ENCODE measurements around the gene PTTG1IP. TPM values are rescaled to one million over a fixed set of nuclear protein-coding genes. Genes with fewer than 3 reads are reported as not detected.
A peak's percentile ranks its signal among the peaks of the same experiment; 100 is the strongest.

The PTTG1IP gene
- total and polyA plus RNA-seq, 2 of the 13 experiments (the other 11 are each of a cell fraction or from before 2014, with no cell fraction given) = 161 to 700 TPM

DNA sequence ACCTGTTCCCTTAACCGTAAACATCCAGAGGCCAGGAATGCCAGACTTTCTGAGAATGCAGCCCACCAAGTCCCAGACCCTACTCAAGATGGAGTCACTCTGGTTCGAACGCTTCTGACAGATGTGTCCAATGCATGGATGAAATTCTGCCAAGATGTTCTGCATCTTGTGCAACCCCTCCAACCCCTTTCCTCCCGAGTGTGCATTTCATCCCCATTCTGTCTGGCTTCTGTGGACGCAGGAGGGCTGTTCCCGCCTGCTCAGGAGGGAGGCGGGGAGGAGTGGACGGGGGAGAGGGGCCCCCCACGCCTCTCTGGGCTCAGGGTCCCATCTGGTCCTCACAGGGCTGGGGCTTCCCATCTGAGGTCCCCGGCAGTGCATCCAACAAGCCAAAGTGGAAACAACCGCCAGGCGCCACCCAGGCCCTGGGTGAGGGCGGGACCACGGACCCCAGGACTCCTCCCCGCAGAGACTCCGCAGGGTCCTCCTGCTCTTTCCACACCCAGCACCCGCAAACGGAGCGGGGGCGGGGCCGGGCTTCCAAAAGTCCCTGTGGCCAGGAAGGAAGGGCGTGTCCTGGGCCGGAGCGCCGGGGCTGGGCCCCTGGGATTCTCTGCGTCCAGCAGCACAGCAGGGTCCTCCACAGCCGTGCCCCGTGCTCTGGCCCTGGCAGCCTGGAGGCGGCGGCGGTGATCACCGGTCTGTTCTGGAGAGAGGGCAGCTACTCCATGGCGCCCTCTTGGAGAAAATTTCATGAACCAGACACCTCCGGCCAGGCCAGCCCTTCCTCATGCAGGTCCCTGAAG is 27.9 kb downstream of the PTTG1IP start (continued):
- TF ChIP-seq ZNF552 (CRISPR knock-in tag; IDR thresholded peaks at IDR 0.05; ENCODE audit: borderline replicate concordance) (no peak), KAT7 (CRISPR knock-in tag; IDR thresholded peaks at IDR 0.05; ENCODE audit: borderline replicate concordance) (0 out of 2 replicates have a peak, but pooled peaks have one; percentile 32), ASH2L (IDR thresholded peaks at IDR 0.05; ENCODE audit: insufficient read length, low read depth, low read length) (no peak), MXI1 (IDR thresholded peaks at IDR 0.05; ENCODE audit: borderline replicate concordance, low read depth, low read length) (peak; percentile 22; the same call in 1 of the 3 replicates), TEF (CRISPR knock-in tag; IDR thresholded peaks at IDR 0.05) (no peak), PHB2 (IDR thresholded peaks at IDR 0.05; ENCODE audit: partially characterized antibody) (no peak), ZNF747 (CRISPR knock-in tag; IDR thresholded peaks at IDR 0.05; ENCODE audit: borderline replicate concordance) (no peak), ZNF543 (CRISPR knock-in tag; IDR thresholded peaks at IDR 0.05) (no peak), KLF15 (CRISPR knock-in tag; IDR thresholded peaks at IDR 0.05; ENCODE audit: borderline replicate concordance) (no peak), RARA (CRISPR knock-in tag; IDR thresholded peaks at IDR 0.05) (no peak), ZBTB44 (CRISPR knock-in tag; IDR thresholded peaks at IDR 0.05) (no peak), ZNF264 (CRISPR knock-in tag; IDR thresholded peaks at IDR 0.05) (no peak), ZBTB43 (CRISPR knock-in tag; conservative IDR thresholded peaks at IDR 0.05) (no peak), NFE2L1 (CRISPR knock-in tag; IDR thresholded peaks at IDR 0.05; ENCODE audit: borderline replicate concordance) (no peak), CEBPG (CRISPR knock-in tag; IDR thresholded peaks at IDR 0.05) (no peak)
- TF ChIP-seq, protein P1, sequence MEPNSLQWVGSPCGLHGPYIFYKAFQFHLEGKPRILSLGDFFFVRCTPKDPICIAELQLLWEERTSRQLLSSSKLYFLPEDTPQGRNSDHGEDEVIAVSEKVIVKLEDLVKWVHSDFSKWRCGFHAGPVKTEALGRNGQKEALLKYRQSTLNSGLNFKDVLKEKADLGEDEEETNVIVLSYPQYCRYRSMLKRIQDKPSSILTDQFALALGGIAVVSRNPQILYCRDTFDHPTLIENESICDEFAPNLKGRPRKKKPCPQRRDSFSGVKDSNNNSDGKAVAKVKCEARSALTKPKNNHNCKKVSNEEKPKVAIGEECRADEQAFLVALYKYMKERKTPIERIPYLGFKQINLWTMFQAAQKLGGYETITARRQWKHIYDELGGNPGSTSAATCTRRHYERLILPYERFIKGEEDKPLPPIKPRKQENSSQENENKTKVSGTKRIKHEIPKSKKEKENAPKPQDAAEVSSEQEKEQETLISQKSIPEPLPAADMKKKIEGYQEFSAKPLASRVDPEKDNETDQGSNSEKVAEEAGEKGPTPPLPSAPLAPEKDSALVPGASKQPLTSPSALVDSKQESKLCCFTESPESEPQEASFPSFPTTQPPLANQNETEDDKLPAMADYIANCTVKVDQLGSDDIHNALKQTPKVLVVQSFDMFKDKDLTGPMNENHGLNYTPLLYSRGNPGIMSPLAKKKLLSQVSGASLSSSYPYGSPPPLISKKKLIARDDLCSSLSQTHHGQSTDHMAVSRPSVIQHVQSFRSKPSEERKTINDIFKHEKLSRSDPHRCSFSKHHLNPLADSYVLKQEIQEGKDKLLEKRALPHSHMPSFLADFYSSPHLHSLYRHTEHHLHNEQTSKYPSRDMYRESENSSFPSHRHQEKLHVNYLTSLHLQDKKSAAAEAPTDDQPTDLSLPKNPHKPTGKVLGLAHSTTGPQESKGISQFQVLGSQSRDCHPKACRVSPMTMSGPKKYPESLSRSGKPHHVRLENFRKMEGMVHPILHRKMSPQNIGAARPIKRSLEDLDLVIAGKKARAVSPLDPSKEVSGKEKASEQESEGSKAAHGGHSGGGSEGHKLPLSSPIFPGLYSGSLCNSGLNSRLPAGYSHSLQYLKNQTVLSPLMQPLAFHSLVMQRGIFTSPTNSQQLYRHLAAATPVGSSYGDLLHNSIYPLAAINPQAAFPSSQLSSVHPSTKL (CRISPR knock-in tag; IDR thresholded peaks at IDR 0.05) = 0 out of 2 replicates have a peak, but pooled peaks have one; percentile 8
- TF ChIP-seq, protein P2, sequence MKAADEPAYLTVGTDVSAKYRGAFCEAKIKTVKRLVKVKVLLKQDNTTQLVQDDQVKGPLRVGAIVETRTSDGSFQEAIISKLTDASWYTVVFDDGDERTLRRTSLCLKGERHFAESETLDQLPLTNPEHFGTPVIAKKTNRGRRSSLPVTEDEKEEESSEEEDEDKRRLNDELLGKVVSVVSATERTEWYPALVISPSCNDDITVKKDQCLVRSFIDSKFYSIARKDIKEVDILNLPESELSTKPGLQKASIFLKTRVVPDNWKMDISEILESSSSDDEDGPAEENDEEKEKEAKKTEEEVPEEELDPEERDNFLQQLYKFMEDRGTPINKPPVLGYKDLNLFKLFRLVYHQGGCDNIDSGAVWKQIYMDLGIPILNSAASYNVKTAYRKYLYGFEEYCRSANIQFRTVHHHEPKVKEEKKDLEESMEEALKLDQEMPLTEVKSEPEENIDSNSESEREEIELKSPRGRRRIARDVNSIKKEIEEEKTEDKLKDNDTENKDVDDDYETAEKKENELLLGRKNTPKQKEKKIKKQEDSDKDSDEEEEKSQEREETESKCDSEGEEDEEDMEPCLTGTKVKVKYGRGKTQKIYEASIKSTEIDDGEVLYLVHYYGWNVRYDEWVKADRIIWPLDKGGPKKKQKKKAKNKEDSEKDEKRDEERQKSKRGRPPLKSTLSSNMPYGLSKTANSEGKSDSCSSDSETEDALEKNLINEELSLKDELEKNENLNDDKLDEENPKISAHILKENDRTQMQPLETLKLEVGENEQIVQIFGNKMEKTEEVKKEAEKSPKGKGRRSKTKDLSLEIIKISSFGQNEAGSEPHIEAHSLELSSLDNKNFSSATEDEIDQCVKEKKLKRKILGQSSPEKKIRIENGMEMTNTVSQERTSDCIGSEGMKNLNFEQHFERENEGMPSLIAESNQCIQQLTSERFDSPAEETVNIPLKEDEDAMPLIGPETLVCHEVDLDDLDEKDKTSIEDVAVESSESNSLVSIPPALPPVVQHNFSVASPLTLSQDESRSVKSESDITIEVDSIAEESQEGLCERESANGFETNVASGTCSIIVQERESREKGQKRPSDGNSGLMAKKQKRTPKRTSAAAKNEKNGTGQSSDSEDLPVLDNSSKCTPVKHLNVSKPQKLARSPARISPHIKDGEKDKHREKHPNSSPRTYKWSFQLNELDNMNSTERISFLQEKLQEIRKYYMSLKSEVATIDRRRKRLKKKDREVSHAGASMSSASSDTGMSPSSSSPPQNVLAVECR (CRISPR knock-in tag; IDR thresholded peaks at IDR 0.05; ENCODE audit: borderline replicate concordance) = no peak

All from HepG2 (cell line).